ENCODE measurements around the gene LCN12.
A peak's percentile ranks its signal among the peaks of the same experiment; 100 is the strongest.

The LCN12 gene

GRCh38 chr9:136943291-136944211, 8.5 kb upstream of the LCN12 start:
- TF ChIP-seq EZH2phosphoT487 (IDR thresholded peaks at IDR 0.05; ENCODE audit: borderline replicate concordance, low read length), result no peak
- TF ChIP-seq, protein P1, sequence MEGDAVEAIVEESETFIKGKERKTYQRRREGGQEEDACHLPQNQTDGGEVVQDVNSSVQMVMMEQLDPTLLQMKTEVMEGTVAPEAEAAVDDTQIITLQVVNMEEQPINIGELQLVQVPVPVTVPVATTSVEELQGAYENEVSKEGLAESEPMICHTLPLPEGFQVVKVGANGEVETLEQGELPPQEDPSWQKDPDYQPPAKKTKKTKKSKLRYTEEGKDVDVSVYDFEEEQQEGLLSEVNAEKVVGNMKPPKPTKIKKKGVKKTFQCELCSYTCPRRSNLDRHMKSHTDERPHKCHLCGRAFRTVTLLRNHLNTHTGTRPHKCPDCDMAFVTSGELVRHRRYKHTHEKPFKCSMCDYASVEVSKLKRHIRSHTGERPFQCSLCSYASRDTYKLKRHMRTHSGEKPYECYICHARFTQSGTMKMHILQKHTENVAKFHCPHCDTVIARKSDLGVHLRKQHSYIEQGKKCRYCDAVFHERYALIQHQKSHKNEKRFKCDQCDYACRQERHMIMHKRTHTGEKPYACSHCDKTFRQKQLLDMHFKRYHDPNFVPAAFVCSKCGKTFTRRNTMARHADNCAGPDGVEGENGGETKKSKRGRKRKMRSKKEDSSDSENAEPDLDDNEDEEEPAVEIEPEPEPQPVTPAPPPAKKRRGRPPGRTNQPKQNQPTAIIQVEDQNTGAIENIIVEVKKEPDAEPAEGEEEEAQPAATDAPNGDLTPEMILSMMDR (IDR thresholded peaks at IDR 0.05; ENCODE audit: low read depth, low read length, poor library complexity, severe bottlenecking), result no peak
- Histone ChIP-seq H3K9me3 (ENCODE audit: control insufficient read depth, insufficient read depth, low read length) (no peaks in the 10 kb centered on the region), H3K27ac (ENCODE audit: low read depth, low read length) (peak overlapping the region; percentile 18; the same call in 1 of the 2 replicates), H3K79me2 (ENCODE audit: control insufficient read depth, low read length) (peaks cover 26% of the 10 kb centered on the region), H3K4me3 (ENCODE audit: low read length) (peak overlapping the region; percentile 84), H3K27me3 (ENCODE audit: control insufficient read depth, low read length) (no peaks in the 10 kb centered on the region), H3K4me1 (ENCODE audit: control insufficient read depth, low read length) (peaks cover 9% of the 10 kb centered on the region), H3K36me3 (ENCODE audit: control insufficient read depth, low read length) (peaks cover 33% of the 10 kb centered on the region), H4K20me1 (ENCODE audit: control insufficient read depth, insufficient read depth, low read depth, low read length) (0 out of 2 replicates have a peak, but pooled peaks cover 3% of the 10 kb centered on the region), H3F3A (ENCODE audit: control insufficient read depth, insufficient read depth) (0 out of 2 replicates have a peak, but pooled peaks cover 3% of the 10 kb centered on the region), H3K9me2 (replicated peaks; ENCODE audit: control insufficient read depth, low read length) (no peaks in the 10 kb centered on the region), H3K4me2 (ENCODE audit: low read length) (peak overlapping the region; percentile 77)

DNA sequence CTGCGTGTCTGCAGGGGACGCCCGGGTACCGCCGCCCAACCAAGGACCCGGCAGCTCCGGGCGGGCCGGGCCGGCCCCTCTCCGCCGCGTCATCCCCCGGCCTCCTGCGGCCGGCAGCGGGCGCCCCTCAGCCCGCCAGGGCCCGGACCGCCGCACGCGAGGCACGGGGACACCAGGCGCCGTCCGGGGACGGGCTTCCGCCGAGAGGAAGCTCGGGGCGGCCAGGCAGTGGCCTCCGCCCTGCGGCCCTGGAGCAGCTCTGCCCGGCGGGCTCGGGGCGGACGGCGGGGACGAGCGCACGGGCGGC, 7.9 kb upstream of the LCN12 start:
- Histone ChIP-seq H3K27ac (ENCODE audit: low read depth, low read length) (peak overlapping the region; percentile 18; the same call in 1 of the 2 replicates), H3K79me2 (ENCODE audit: control insufficient read depth, low read length) (peaks cover 26% of the 10 kb centered on the region), H3K4me3 (ENCODE audit: low read length) (peak overlapping the region; percentile 84), H3K9me2 (replicated peaks; ENCODE audit: control insufficient read depth, low read length) (no peaks in the 10 kb centered on the region), H3K9me3 (ENCODE audit: control insufficient read depth, insufficient read depth, low read length) (no peaks in the 10 kb centered on the region), H3F3A (ENCODE audit: control insufficient read depth, insufficient read depth) (no peaks in the 10 kb centered on the region; the same call in 1 of the 2 replicates), H3K4me2 (ENCODE audit: low read length) (peak overlapping the region; percentile 77), H3K27me3 (ENCODE audit: control insufficient read depth, low read length) (no peaks in the 10 kb centered on the region), H3K36me3 (ENCODE audit: control insufficient read depth, low read length) (peaks cover 33% of the 10 kb centered on the region), H4K20me1 (ENCODE audit: control insufficient read depth, insufficient read depth, low read depth, low read length) (0 out of 2 replicates have a peak, but pooled peaks cover 3% of the 10 kb centered on the region), H3K4me1 (ENCODE audit: control insufficient read depth, low read length) (peaks cover 12% of the 10 kb centered on the region)
- TF ChIP-seq, protein P1 (IDR thresholded peaks at IDR 0.05; ENCODE audit: low read depth, low read length, poor library complexity, severe bottlenecking), result no peak
- no peak for TF ChIP-seq EZH2phosphoT487 (IDR thresholded peaks at IDR 0.05; ENCODE audit: borderline replicate concordance, low read length)

- Histone ChIP-seq H3F3A (ENCODE audit: control insufficient read depth, insufficient read depth) (no peaks in the 10 kb centered on the region; the same call in 1 of the 2 replicates), H4K20me1 (ENCODE audit: control insufficient read depth, insufficient read depth, low read depth, low read length) (0 out of 2 replicates have a peak, but pooled peaks cover 3% of the 10 kb centered on the region), H3K4me3 (ENCODE audit: low read length) (peak within 1 kb of the TSS; percentile 84), H3K4me1 (ENCODE audit: control insufficient read depth, low read length) (peaks cover 16% of the 10 kb centered on the region), H3K4me2 (ENCODE audit: low read length) (peak within 1 kb of the TSS; percentile 77), H3K27me3 (ENCODE audit: control insufficient read depth, low read length) (no peaks in the 10 kb centered on the region), H3K9me2 (replicated peaks; ENCODE audit: control insufficient read depth, low read length) (no peaks in the 10 kb centered on the region), H3K79me2 (ENCODE audit: control insufficient read depth, low read length) (peaks cover 26% of the 10 kb centered on the region), H3K36me3 (ENCODE audit: control insufficient read depth, low read length) (peaks cover 32% of the 10 kb centered on the region), H3K27ac (ENCODE audit: low read depth, low read length) (peak within 1 kb of the TSS; percentile 18; the same call in 1 of the 2 replicates), H3K9me3 (ENCODE audit: control insufficient read depth, insufficient read depth, low read length) (no peaks in the 10 kb centered on the region)
- TF ChIP-seq EZH2phosphoT487 (IDR thresholded peaks at IDR 0.05; ENCODE audit: borderline replicate concordance, low read length), result no peak
- TF ChIP-seq, protein P1 (IDR thresholded peaks at IDR 0.05; ENCODE audit: low read depth, low read length, poor library complexity, severe bottlenecking), result peak; percentile 84
Measured at GRCh38 chr9:136944519-136945332, 7.3 kb upstream of the LCN12 start, which contains the start of the genes C8G and FBXW5. Gene C8G (plus strand): TSS chr9:136945243. CDS start chr9:136945321, 78 bp downstream. Gene FBXW5 (minus strand): TSS chr9:136944738. CDS start chr9:136944083, 655 bp downstream.

Measured in DOHH2 (cell line).